NCI-H146 treated with DMSO at 0.1 percent for 48 hours (cell line): ENCODE measurements around the gene CATSPER1.
"Not testable (repeated sequence)": the region's sequence is repeated elsewhere in the genome, so short reads cannot be mapped to it uniquely, and the experiment has no call there.

Source experiments
- DNase-seq: peaks from one replicate; lab custom pipeline; 2025; ENCODE audit not compliant: unreplicated experiment; lab: John Stamatoyannopoulos, UW

CATSPER1 gene

DNA sequence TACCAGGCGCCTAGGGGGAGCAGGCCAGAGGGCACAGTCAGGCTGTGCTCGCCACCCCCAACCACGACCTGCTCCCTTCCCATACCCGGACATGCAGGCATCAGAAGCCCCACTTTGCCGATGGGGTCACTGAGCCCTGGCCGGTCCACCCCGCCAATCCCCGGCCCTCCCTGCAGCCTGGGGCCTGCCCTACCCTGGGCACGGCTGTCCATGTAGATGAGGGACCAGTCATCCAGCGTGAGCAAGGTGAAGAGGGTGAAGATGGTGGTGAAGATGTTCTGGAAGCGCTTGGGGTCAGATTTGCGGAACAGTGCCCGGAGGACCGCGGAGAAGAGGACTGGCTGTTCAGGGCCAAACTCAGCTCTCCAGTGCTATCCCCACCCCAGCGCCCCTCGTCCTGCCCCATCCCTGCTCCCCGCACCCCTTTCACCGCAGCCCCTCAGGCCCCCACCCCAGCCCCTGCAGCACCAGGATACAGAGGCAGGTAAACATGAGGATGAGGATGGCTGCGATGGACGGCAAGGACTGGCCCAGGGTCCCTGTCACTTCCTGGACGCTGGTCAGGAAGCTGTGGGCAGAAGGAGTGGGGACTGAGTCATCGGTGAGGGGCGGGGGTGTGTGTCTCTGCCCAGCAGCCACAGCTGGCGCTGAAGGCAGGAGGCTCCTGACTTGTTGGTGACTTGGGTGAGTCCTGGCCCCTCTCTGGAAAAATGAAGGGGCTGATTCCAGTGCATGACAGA, 5.5 kb downstream of the CATSPER1 start:
- no peak for DNase-seq

DNA sequence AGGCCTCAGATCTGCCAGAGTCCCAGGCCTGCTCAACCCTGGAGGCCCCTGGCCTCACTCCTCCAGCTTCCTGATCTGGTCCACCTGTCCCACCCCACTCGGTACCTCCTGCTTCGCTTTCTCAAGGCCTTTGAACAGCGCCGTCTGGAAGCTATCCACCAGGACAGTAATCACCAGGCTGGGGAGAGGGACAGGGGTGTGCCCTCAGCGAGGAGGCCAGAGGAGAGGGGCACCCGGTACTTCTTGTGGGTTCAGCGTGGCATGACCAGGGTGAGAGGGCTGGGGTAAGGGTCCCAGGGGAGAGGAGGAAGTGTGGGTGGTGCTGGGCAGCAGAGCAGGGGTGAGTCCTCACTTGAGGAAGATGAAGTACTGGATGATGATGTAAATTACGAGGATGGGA, 6.1 kb downstream of the CATSPER1 start:
- no peak for DNase-seq

DNA sequence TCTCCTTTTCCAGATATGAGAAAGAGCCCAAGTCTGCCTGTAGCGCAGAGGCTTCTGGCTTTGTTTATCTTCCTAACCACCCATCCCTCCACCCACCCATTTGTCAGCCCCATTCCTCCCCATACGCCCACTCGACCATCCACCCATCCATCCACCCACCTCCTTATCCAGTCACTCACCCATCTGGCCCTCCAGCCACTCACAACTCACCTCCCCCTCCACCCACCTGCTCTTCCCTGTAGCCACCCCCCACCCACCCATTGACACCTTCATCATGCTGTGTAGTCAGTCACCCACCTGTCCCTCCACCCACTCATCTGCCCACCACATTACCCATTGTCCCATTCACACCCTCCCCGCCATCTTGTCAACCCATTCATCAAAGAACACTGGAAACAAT, 9.0 kb downstream of the CATSPER1 start:
- no peak for DNase-seq

DNA sequence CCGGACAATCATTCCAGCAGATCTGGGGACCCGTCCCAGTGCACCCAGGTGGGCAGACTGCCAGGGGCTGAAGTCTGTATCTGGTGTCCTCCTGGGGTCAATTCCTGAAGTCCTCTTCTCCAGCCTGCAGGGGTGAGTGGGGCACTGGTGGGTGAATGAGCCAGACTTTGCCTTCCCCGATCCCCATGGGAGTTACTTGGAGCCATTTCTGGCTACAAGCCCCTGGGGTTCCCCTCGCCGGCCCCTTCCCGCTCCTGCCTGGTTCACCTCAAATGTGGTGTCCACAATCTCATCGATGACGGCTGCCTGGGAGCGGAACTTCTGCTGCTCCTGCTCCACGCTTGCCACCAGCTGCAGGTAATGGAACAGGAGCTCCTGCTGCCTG, 9.5 kb downstream of the CATSPER1 start:
- DNase-seq = no peak

DNA sequence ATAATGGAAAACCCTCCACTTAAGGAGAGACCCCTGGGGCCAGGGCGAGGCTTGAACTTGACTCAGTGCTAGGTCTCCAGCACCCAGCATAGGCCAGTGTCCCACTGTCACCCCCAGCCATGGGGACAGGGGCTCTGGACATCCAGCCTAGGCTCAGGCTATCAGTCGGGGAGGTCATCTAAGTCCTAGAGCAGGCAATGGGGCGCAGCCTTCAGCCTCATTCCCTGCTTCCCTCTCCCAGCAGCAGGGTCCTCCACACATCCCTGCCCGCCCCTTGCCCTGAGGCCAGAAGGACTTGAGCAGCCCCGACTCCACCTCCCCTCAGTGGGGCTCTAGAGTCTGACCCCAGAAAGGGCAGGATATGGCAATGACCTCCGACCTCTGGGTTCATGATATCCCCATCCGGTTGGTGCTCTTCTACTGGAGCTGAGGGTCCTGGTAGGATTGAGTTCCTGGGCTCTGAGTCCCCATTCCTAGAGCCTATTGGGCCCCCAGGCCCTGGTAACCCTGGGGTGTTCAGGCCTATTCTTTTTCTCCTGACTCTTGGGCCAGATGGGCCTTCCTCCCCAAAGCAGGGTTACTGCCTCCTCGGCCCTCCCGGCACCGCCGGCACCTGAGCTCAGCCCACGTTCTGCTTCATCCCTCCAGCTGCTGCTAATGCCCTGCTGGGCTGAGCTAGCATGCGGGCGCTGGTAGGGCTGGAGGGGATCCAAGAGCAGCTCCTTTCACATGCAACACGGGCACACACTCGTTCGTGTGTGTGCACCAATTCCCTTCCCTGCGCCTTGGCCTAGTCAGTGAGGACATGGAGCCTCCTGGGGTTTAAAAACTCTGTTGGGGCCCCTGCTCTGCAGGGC, 10.1 kb downstream of the CATSPER1 start:
- no peak for DNase-seq

DNA sequence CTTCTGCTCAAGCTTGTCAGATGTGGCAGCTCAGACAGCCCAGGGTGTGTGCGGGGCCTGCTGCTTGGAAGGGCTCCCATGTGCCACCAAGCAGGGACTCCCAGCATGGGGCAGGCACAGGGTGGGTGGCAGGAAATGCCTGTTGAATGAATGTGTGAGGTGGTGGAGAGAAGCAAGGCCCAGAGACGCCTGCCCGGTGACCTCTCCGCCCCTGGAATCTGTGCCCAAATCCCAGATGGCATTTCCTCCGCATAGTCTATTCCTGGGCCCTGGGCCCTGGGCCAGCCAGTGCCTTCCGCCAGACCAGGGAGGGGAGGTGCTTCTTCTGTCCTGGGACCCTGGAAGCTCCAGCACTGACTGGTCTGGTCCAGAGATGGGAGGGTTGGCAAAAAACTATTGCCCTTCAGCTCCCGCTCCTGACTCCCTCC, 10.8 kb downstream of the CATSPER1 start:
- DNase-seq = no peak

DNA sequence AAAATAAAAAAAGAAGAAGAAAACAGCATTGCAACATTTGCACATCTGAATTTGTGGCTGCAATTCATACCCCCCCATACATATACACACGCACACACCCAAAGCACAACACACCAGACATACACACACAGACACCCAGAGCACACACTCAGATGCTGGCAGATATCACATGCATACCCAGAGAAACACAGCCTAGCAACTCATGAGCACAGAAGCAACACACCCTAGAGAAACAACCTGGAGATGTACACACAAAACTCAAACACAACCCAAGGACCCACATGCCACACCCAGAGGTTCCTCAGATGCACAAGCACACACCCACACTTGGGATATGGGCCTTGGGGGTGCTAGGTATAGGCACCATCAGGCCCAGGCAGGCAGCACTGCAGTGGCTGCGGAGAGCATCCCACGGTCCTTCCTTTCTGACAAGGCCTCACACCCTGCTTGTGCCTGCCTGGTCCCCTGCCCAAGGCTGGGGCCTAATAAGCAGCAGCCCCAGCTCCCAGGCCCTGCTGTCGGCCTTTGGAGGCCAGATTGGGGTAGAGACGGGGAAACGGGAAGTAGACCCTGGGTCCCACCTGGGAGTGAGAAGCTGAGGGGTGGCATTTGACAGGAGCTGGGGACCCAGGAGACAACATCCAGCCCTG, 11.3 kb downstream of the CATSPER1 start:
- no peak for DNase-seq

DNA sequence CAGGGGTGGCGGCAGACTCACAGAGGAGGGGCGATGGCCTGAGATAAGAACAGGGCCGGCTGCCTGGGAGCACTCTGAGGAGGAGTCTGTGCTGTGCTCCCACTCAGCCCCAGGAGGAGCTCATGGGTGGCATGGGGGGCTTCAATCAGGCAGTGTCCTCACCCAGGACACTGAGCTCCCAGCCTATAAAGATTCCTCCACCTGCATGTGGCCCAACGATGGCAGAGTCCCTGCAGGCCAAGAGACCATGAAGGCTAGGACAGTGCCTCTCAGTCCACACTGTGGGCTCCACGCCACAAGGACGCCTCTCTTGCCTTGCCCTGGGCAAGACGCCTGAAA, 12.5 kb downstream of the CATSPER1 start:
- DNase-seq = no peak

DNA sequence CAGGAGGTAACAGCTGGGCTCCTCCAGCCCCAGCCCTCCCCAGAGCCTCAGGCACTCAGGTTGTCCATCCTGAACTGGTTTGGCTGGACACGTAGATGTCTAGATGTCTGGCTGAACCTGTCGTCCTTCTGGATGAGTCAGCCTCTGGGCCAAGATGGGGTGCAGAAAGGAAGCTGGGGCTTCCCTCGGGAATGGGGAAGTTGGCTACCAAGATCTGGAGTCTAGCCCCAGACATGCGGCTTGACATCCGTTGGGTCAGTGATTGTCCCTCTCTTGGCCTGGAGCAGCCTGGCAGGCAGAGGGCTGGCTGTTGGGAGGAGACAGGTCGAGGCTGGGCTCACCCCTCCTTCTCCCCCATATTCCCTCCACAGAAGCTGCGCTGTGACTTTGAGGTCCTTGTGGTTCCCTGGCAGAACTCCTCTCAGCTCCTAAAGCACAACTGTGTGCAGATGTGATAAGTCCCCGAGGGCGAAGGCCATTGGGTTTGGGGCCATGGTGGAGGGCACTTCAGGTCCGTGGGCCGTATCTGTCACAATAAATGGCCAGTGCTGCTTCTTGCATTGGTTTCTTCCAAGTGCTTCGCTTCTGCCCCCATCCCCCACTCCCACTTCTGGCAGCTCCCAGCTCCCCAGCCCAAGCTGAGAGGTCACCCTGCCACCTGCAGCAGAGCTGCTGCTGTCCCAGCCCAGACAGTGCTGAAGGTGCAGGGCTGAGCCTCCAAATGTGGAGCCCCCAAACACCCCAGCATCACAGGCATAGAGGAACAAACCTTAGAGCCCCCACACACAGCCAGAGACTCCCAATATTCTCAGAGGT, 13.1 kb downstream of the CATSPER1 start:
- DNase-seq = no peak

DNA sequence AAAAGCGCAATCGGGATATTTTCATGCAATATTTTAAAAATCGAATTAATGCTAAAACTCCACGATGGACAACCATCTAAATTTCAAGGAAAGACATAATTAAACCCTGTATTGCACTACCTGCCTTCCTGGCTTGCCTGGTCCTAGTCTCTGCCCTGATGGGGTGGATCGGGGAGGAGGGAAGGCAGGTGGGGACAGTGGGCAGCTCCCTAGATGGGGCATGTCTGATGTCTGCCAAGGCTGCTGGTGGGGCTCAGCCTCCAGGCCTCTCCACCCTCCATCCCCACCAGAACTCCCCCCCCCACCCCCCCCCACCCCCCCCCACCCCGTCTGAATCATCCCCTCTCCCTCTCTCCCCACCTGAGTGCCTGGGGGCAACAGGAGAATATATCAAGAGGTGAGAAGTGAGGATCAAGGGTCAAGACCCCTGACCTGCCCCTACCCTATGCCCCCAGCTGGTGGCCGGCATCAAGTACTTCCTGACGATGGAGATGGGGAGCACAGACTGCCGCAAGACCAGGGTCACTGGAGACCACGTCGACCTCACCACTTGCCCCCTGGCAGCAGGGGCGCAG, 13.8 kb downstream of the CATSPER1 start:
- no peak for DNase-seq

DNA sequence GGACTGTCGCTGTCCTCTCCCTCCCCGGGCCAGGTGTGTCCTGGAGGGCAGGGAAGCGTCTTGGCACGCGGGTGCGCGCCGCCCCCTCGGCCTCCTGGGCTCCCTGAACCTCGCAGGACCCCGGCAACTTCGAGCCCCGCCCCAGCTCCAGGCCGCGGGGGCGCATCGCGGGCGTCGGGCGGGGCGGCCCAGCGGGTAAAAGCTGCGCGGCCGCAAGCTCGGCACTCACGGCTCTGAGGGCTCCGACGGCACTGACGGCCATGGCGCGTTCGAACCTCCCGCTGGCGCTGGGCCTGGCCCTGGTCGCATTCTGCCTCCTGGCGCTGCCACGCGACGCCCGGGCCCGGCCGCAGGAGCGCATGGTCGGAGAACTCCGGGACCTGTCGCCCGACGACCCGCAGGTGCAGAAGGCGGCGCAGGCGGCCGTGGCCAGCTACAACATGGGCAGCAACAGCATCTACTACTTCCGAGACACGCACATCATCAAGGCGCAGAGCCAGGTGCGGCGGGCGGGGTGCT, 14.4 kb downstream of the CATSPER1 start, which contains the start of gene CST6:
Gene CST6 (plus strand): TSS at position 224 of the 519 bp plus-strand sequence. CDS start 37 bp downstream, at position 261.
- no peak for DNase-seq

DNA sequence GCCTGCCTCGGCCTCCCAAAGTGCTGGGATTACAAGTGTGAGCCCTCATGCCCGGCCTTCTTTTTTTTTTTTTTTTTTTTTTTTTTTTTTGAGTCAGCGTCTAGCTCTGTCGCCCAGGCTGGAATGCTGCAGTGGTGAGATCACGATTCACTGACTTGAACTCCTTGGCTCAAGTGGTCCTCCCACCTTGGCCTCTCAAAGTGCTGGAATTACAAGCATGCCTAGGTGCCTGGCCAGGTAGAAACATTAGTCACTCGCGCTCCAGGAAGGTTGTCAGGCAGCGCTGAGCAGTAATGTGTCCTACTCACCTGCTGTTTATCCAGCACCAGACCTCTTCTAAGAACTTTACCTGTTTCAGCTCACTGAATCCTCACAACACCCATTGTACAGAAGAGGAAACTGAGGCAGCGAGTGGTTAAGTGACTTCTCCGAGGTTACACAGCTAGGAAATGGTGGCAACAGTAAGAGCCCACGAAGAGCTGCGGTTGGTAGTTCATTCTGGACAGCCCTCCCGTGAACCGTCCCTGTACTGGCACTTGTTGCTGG, 15.0 kb downstream of the CATSPER1 start:
- DNase-seq = no peak

DNA sequence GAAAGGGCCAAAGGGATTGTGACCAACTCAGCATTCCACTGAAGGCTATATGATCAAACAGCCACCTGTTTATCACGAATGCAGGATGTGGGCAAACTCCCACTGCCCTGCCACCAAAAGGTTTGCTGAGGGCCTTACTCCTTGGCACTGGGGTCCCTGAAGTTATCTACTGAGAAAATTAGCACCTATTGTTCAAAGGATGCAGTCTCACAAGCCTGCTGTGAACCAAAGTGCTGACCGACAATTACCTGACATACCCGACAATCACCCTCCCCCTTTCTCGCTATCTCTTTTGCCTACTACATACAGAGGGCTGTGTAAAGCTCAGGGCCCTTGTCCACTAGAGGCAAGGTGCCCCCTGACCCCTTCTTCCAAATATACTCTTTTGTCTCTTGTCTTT, 16.2 kb downstream of the CATSPER1 start:
- not testable (repeated sequence) for DNase-seq

DNA sequence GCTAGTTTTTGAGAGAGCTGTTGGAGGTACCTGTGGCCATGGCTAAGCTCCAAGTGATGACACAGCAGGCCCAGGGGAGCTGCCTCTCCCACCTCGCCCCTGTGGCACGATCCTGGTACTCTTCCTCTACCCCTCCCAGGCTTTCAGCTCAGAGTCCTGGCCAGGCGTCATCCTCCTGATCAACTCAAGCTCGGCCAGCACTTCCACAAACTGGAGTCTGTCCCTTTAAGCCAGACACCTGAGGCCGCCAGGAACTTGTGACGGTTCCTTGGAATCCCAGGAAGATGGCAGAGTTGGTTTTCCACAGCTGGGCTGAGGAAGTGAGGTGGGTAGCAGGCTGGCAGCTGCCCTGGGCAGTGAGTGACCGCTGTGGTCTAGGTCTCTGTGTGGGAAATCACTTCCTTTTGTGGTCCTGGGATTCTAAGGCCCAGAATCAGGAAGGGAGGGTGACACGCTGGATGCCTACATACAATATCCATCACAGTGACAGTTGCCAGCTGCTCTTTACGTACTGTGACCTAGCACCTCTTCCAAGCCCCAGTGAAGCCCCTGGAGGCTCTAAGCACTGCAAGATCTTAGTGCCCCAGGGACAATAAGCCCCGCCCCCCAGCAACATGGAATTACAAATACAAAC, 17.7 kb downstream of the CATSPER1 start:
- DNase-seq = no peak

DNA sequence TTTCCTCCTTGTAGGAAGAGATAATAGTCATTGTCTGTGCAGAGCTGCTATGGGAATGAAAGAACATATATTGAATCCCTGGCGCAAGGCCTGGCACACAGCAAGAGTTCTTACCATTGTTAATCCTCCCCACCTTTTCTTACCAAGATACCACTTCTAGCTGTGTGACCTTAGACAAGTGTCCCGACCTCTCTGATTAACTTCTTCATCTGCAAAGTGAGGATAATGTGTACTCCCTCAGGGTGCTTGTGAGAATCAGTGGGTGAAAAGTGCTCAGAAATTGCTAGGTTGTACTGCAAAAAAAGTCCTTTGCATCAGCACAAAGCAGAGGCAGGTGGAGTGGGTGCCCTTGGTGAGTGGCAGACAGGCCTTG, 18.2 kb downstream of the CATSPER1 start:
- no peak for DNase-seq

DNA sequence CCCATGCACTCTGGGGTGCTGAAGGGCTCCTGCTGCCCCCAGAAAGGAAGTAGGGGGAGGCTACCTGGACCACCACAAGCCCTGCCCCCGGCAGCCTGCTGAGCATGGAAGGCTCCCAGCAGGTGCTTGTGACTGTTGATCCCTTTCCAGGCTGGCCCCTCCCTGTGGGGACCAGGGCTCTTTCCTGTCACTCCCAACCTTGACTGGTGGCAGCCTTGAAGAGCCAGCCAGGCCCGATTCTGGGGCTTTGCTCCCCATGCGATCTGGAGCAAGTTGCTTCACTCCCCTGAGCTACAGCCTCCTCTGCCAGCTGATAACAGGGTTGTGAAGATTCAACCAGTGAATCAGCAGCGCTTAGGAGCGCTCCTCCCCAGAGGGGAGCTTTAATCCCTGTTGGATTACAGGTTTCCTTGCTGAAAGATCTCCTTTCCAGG, 19.1 kb downstream of the CATSPER1 start:
- no peak for DNase-seq

DNA sequence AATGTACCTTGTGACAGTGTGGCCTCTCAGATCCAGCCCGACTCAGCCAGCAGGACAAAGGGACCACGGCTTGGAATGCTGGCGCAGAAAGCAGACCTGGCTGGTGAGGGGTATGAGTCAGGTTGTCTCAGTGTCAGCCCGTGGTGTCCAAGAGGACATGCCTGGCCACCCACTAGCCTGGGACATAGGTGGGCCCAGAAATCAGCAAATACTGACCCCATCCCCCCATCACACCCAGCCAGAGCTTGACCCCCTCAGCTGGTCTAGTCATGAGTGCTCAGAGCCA, 19.4 kb downstream of the CATSPER1 start:
- DNase-seq = no peak

DNA sequence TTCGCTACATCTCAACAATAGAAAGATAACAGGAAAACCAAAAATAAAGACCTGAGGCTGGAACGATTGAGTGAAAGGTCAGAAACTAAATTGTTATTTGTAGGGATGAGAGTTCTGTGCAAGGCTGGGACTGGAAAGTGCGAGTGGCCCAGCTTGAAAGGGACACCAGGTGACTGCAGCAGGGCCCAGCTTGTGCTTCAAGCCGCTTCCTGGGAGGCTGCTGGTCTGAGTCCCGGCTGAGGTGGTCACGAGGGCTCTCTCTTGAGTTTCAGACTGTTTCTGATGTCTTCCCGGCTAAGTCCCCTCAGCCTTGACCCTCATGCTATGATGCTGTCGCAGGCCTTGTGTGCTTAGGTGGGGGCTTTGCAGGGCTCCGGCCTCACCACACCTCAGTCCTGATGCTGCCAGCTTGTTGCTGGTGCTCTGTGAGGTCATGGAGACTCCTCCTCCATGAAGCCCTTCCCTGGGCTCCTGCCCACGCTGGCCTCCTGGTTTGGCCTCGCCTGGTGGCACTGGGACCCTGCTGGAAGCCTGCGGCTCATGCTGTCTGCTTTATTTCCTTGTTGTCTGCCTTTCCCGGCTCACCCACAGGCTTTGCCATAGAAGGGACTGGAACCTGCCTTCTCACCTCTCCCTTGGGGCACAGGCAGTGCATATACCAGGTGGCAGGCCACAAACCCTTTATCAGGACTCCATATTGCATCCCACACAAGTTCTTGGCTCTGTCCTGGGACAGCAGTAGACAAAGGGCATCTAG, 20.0 kb downstream of the CATSPER1 start:
- DNase-seq = no peak

DNA sequence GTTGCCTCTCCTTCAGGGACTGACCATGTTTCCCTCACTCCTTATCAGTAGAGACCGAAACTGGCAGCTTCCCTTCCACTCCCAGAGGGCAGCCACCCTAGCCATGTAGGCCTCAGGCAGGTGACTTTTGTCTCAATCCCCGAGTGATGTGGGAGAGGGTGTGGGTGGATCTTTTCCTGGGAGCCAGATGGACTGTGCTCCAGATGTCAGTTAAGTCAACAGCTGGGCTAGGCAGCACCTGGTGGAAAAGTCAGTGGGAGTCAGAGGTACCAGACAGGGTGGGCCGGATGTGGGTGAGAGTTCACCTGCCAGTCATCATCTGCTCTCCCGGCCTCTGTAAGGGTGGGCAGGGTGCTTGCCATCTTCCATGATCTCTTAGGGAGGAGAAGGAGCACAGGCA, 22.1 kb downstream of the CATSPER1 start:
- no peak for DNase-seq
